H9 (cell line): ENCODE results near the gene CLIP1. TPM values are rescaled to one million over a fixed set of nuclear protein-coding genes. Genes with fewer than 3 reads are reported as not detected.

Experiments
- DNase-seq: peaks from one replicate; pipeline ENCODE4 v3.0.0-alpha.2; 2017
- H2AFZ ChIP-seq: one replicate; pipeline ENCODE4 v1.6.1; 2013; ENCODE audit warnings: mild to moderate bottlenecking, low read length, control low read depth, moderate library complexity
- H2AK5ac ChIP-seq: 2 replicates; pipeline ENCODE4 v1.6.1; 2013; ENCODE audit warnings: low read length, control low read depth, mixed read lengths; ENCODE audit not compliant: insufficient read length
- H2BK120ac ChIP-seq: one replicate; pipeline ENCODE4 v1.6.1; 2013; ENCODE audit warnings: low read depth, mild to moderate bottlenecking, low read length, control low read depth, inconsistent platforms; ENCODE audit not compliant: poor library complexity, severe bottlenecking
- H2BK12ac ChIP-seq: 2 replicates; pipeline ENCODE4 v1.6.1; 2013; ENCODE audit warnings: low read length, control low read depth, mixed read lengths, low read depth; ENCODE audit not compliant: insufficient read length
- H2BK15ac ChIP-seq: 2 replicates; pipeline ENCODE4 v1.6.1; 2013; ENCODE audit warnings: low read depth, low read length, control low read depth
- H2BK20ac ChIP-seq: one replicate; pipeline ENCODE4 v1.6.1; 2013; ENCODE audit warnings: low read depth, mild to moderate bottlenecking, low read length, control low read depth, inconsistent platforms; ENCODE audit not compliant: poor library complexity, severe bottlenecking
- H2BK5ac ChIP-seq: 2 replicates; pipeline ENCODE4 v1.6.1; 2013; ENCODE audit warnings: low read length, control low read depth, mixed read lengths; ENCODE audit not compliant: insufficient read length
- H3K14ac ChIP-seq: 2 replicates; pipeline ENCODE4 v1.6.1; 2013; ENCODE audit warnings: low read length, control low read depth; ENCODE audit not compliant: insufficient read depth
- H3K18ac ChIP-seq: 2 replicates; pipeline ENCODE4 v1.6.1; 2013; ENCODE audit warnings: low read depth, mild to moderate bottlenecking, mixed read lengths, low read length, control low read depth; ENCODE audit not compliant: insufficient read length
- H3K23ac ChIP-seq: 2 replicates; pipeline ENCODE4 v1.6.1; 2013; ENCODE audit warnings: low read length, control low read depth, mixed read lengths, low read depth; ENCODE audit not compliant: insufficient read length
- H3K23me2 ChIP-seq: 2 replicates; pipeline ENCODE4 v1.6.1; 2013; ENCODE audit warnings: low read depth, mild to moderate bottlenecking, mixed read lengths, low read length, control low read depth; ENCODE audit not compliant: insufficient read length, poor library complexity, severe bottlenecking
- H3K27ac ChIP-seq: 2 replicates; pipeline ENCODE4 v1.5.1; 2013; ENCODE audit warnings: low read length, control low read depth, mixed read lengths, low read depth; ENCODE audit not compliant: insufficient read length
- H3K27me3 ChIP-seq: 2 replicates; pipeline ENCODE4 v1.6.1; 2013; ENCODE audit warnings: low read length, control low read depth, inconsistent platforms; ENCODE audit not compliant: insufficient read depth
- H3K4ac ChIP-seq: 2 replicates; pipeline ENCODE4 v1.6.1; 2013; ENCODE audit warnings: low read depth, mild to moderate bottlenecking, control low read depth, inconsistent platforms, low read length, moderate library complexity
- H3K4me1 ChIP-seq: 2 replicates; pipeline ENCODE4 v1.6.1; 2013; ENCODE audit warnings: low read length, control low read depth, inconsistent platforms; ENCODE audit not compliant: insufficient read depth
- H3K4me2 ChIP-seq: 2 replicates; pipeline ENCODE4 v1.6.1; 2013; ENCODE audit warnings: low read length, control low read depth, mixed read lengths; ENCODE audit not compliant: insufficient read length, insufficient read depth
- H3K56ac ChIP-seq: 2 replicates; pipeline ENCODE4 v1.6.1; 2013; ENCODE audit warnings: low read depth, mild to moderate bottlenecking, mixed read lengths, low read length, control low read depth; ENCODE audit not compliant: insufficient read length
- H3K79me1 ChIP-seq: 2 replicates; pipeline ENCODE4 v1.6.1; 2013; ENCODE audit warnings: low read depth, mild to moderate bottlenecking, moderate library complexity, low read length, control low read depth, inconsistent platforms; ENCODE audit not compliant: insufficient read depth, poor library complexity, severe bottlenecking
- H3K79me2 ChIP-seq: 2 replicates; pipeline ENCODE4 v1.6.1; 2013; ENCODE audit warnings: low read length, control low read depth, inconsistent platforms; ENCODE audit not compliant: insufficient read depth
- H3K9ac ChIP-seq: 2 replicates; pipeline ENCODE4 v1.6.1; 2013; ENCODE audit warnings: low read length, control low read depth, mixed read lengths; ENCODE audit not compliant: insufficient read length; ENCODE audit errors: extremely low read depth
- H3K9me3 ChIP-seq: one replicate; pipeline ENCODE4 v1.6.1; 2013; ENCODE audit warnings: low read depth, low read length, inconsistent platforms; ENCODE audit not compliant: control insufficient read depth
- H3T11ph ChIP-seq: one replicate; pipeline ENCODE4 v1.6.1; 2013; ENCODE audit warnings: mild to moderate bottlenecking, low read length, control low read depth, inconsistent platforms
- H4K20me1 ChIP-seq: one replicate; pipeline ENCODE4 v1.6.1; 2013; ENCODE audit not compliant: control insufficient read depth, insufficient read length, insufficient read depth
- H4K5ac ChIP-seq: 2 replicates; pipeline ENCODE4 v1.6.1; 2013; ENCODE audit warnings: low read depth, mild to moderate bottlenecking, mixed read lengths, low read length, control low read depth; ENCODE audit not compliant: insufficient read length
- H4K8ac ChIP-seq: replicated peaks from 2 replicates; pipeline ENCODE4 v1.6.1; 2013; ENCODE audit warnings: low read length, control low read depth, mixed read lengths, low read depth; ENCODE audit not compliant: insufficient read length
- H4K91ac ChIP-seq: 2 replicates; pipeline ENCODE4 v1.6.1; 2013; ENCODE audit warnings: low read depth, mild to moderate bottlenecking, moderate library complexity, mixed read lengths, low read length, control low read depth; ENCODE audit not compliant: insufficient read length
- H3K27ac Mint-ChIP-seq, 3 experiments: 2 replicates in 2 of 3; 3 replicates in 1 of 3; pipeline ENCODE4 v1.8.0; 2020 to 2021; ENCODE audit warnings: mixed read lengths in 3 of 3, mild to moderate bottlenecking in 1 of 3, moderate library complexity in 1 of 3
- H3K27me3 Mint-ChIP-seq: 2 replicates; pipeline ENCODE4 v1.8.0; 2021; ENCODE audit warnings: low read depth, mild to moderate bottlenecking, moderate library complexity, mixed read lengths
- H3K36me3 Mint-ChIP-seq, 3 experiments: 2 replicates in 2 of 3; 3 replicates in 1 of 3; pipeline ENCODE4 v1.8.0; 2020 to 2021; ENCODE audit warnings: low read depth in 3 of 3, mixed read lengths in 3 of 3; ENCODE audit not compliant: insufficient read depth in 1 of 3
- H3K4me1 Mint-ChIP-seq, 2 experiments: 2 replicates each; pipeline ENCODE4 v1.8.0; 2020; ENCODE audit warnings: mixed read lengths in 2 of 2
- H3K4me3 Mint-ChIP-seq, 2 experiments: 2 replicates in 1 of 2; 3 replicates in 1 of 2; pipeline ENCODE4 v1.8.0; 2020 to 2021; ENCODE audit warnings: mild to moderate bottlenecking in 2 of 2, mixed read lengths in 2 of 2, moderate library complexity in 1 of 2
- H3K9me3 Mint-ChIP-seq, 2 experiments: 2 replicates in 1 of 2; 3 replicates in 1 of 2; pipeline ENCODE4 v1.8.0; 2020; ENCODE audit warnings: mild to moderate bottlenecking in 2 of 2, mixed read lengths in 2 of 2, moderate library complexity in 1 of 2
- WGBS: extraction: QIAGEN DNeasy Blood & Tissue Kit; methylation state at CpG from one replicate; pipeline ENCODE4 v1.1.7; 2013; ENCODE audit warnings: missing lambda C conversion rate, low lambda C conversion rate, mixed read lengths; ENCODE audit not compliant: insufficient read length; ENCODE audit errors: extremely low coverage; 5-methylcytosine and 5-hydroxymethylcytosine counted together
- total RNA-seq: library from RNA; stranded (reverse); gene quantifications from 2 replicates; pipeline ENCODE4 v1.2.1, GENCODE V29; 2021
- TF ChIP-seq, protein P1 (sequence below): fragments of 200-600 bp; sonication (generic); conservative IDR thresholded peaks from 3 replicates; pipeline ENCODE4 v1.8.0; 2021; ENCODE audit warnings: antibody characterized with exemption, mild to moderate bottlenecking

CLIP1 gene
- total RNA-seq, 1 experiment from 2014 or later: 23.6 TPM

DNA sequence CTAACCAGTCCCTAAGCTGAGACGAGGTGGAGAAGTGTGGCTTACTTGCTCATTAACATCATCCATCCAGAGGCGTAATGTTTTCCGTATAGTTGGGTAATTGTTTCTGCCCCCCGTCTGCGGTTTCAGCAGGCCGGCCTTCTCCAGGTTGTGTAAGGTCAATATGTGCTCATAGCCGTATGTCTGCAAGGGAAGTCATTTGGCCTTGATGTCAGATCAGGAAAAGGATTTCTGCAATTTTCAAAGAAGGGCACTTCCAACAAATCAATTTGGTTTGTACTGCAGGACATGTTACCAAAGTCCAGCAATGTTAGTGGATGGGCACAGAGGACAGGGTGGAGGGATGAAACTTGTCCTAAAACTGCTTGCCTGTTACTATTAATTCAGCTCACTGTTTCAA lies 186.7 kb downstream of the CLIP1 start:
- no peak overlapping the region for H3K4me3 Mint-ChIP-seq
- H3K27ac Mint-ChIP-seq: 0 out of 7 replicates have a peak overlapping the region, but pooled peaks of 1 of the 3 experiments have one; percentile 13
- TF ChIP-seq, protein P1, sequence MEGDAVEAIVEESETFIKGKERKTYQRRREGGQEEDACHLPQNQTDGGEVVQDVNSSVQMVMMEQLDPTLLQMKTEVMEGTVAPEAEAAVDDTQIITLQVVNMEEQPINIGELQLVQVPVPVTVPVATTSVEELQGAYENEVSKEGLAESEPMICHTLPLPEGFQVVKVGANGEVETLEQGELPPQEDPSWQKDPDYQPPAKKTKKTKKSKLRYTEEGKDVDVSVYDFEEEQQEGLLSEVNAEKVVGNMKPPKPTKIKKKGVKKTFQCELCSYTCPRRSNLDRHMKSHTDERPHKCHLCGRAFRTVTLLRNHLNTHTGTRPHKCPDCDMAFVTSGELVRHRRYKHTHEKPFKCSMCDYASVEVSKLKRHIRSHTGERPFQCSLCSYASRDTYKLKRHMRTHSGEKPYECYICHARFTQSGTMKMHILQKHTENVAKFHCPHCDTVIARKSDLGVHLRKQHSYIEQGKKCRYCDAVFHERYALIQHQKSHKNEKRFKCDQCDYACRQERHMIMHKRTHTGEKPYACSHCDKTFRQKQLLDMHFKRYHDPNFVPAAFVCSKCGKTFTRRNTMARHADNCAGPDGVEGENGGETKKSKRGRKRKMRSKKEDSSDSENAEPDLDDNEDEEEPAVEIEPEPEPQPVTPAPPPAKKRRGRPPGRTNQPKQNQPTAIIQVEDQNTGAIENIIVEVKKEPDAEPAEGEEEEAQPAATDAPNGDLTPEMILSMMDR: no peak
- Histone ChIP-seq H3K27ac (no peak overlapping the region), H2BK5ac (no peak overlapping the region), H3K9me3 (no peaks in the 10 kb centered on the region), H3K23ac (no peak overlapping the region), H3K79me2 (no peaks in the 10 kb centered on the region), H3K79me1 (no peaks in the 10 kb centered on the region), H3K56ac (no peak overlapping the region), H3K4ac (no peak overlapping the region), H4K91ac (no peak overlapping the region), H2BK120ac (no peak overlapping the region), H2BK20ac (no peak overlapping the region), H3K4me2 (no peak overlapping the region), H2BK12ac (no peak overlapping the region), H3T11ph (no peak overlapping the region), H3K9ac (no peak overlapping the region), H4K5ac (no peak overlapping the region), H2AFZ (no peak overlapping the region), H3K27me3 (no peaks in the 10 kb centered on the region), H4K8ac (no peak overlapping the region), H4K20me1 (no peaks in the 10 kb centered on the region), H2BK15ac (no peak overlapping the region), H3K4me1 (no peaks in the 10 kb centered on the region), H2AK5ac (no peak overlapping the region), H3K23me2 (no peaks in the 10 kb centered on the region), H3K18ac (no peak overlapping the region), H3K14ac (no peak overlapping the region)
- DNase-seq: no peak
- no CpG with 5 or more reads among the region's 7 CpGs for WGBS
- peaks cover 11 to 60% (median 40%) of the 10 kb centered on the region in 3 experiments for H3K36me3 Mint-ChIP-seq
- no peaks in the 10 kb centered on the region; a peak in 1 of 5 replicates for H3K9me3 Mint-ChIP-seq
- H3K27me3 Mint-ChIP-seq: no peaks in the 10 kb centered on the region
- H3K4me1 Mint-ChIP-seq: no peaks in the 10 kb centered on the region
